ENCODE measurements around the gene PTPRT.

DNA sequence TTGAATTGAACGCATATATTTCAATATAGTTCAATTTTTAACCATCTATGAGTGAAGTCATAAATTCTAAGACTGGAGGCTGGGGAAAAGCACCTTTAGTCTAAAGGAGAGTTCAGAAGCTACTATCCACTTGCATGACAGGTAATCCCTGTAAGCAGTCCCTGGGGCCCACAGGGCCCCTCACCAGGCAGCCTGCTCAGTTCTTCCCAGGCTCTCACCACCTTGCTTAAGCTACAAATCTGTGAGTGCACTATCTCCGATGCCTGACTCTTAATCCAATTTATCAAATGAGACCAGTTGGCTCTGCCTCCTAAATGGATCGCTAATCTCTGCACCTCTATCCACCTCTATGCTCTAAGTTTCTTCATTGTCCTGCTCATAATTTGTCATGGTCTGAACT lies 413.8 kb downstream of the PTPRT start:
- no peak for TF ChIP-seq POLR2A (IDR thresholded peaks at IDR 0.05)
- TF ChIP-seq, protein P1, sequence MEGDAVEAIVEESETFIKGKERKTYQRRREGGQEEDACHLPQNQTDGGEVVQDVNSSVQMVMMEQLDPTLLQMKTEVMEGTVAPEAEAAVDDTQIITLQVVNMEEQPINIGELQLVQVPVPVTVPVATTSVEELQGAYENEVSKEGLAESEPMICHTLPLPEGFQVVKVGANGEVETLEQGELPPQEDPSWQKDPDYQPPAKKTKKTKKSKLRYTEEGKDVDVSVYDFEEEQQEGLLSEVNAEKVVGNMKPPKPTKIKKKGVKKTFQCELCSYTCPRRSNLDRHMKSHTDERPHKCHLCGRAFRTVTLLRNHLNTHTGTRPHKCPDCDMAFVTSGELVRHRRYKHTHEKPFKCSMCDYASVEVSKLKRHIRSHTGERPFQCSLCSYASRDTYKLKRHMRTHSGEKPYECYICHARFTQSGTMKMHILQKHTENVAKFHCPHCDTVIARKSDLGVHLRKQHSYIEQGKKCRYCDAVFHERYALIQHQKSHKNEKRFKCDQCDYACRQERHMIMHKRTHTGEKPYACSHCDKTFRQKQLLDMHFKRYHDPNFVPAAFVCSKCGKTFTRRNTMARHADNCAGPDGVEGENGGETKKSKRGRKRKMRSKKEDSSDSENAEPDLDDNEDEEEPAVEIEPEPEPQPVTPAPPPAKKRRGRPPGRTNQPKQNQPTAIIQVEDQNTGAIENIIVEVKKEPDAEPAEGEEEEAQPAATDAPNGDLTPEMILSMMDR (IDR thresholded peaks at IDR 0.05) = no peak

All from breast epithelium (tissue), 3 donors.